Transverse colon (tissue), 3 donors: ENCODE results near the gene DAB2IP.

Source experiments
- POLR2A ChIP-seq: fragments of 450-650 bp; IDR thresholded peaks from one replicate; pipeline ENCODE4 v1.6.1; 2016; ENCODE audit warnings: antibody characterized with exemption, mild to moderate bottlenecking, moderate library complexity
- TF ChIP-seq, protein P1 (sequence below), 5 experiments: fragments of 200-600 bp in 3 of 5; fragments of 450-650 bp in 2 of 5; sonication (generic) in 3 of 5; IDR thresholded peaks; 1 replicate in 2 of 5; 2 replicates in 3 of 5; pipeline ENCODE4 v1.5.1; 2016 to 2017; ENCODE audit warnings: antibody characterized with exemption in 5 of 5, inconsistent platforms in 3 of 5, mild to moderate bottlenecking in 2 of 5, moderate library complexity in 1 of 5

GRCh38 chr9:121682926-121683515 is 31.6 kb downstream of the DAB2IP start:
- TF ChIP-seq, protein P1, sequence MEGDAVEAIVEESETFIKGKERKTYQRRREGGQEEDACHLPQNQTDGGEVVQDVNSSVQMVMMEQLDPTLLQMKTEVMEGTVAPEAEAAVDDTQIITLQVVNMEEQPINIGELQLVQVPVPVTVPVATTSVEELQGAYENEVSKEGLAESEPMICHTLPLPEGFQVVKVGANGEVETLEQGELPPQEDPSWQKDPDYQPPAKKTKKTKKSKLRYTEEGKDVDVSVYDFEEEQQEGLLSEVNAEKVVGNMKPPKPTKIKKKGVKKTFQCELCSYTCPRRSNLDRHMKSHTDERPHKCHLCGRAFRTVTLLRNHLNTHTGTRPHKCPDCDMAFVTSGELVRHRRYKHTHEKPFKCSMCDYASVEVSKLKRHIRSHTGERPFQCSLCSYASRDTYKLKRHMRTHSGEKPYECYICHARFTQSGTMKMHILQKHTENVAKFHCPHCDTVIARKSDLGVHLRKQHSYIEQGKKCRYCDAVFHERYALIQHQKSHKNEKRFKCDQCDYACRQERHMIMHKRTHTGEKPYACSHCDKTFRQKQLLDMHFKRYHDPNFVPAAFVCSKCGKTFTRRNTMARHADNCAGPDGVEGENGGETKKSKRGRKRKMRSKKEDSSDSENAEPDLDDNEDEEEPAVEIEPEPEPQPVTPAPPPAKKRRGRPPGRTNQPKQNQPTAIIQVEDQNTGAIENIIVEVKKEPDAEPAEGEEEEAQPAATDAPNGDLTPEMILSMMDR (IDR thresholded peaks at IDR 0.05): no peak
- TF ChIP-seq POLR2A: no peak
